Liver (tissue), 9 donors: ENCODE data around the gene FOSL2. TPM values are rescaled to one million over a fixed set of nuclear protein-coding genes. Genes with fewer than 3 reads are reported as not detected.
A peak's percentile ranks its signal among the peaks of the same experiment; 100 is the strongest.

ENCODE experiments used
- DNase-seq: peaks from one replicate; pipeline ENCODE4 v3.0.0-alpha.2; 2017; ENCODE audit warnings: low spot score
- H3K27ac ChIP-seq, 2 donors: one replicate each; pipeline ENCODE4 v1.7.0; 2013; ENCODE audit warnings: inconsistent platforms in 2 of 2, low read length in 2 of 2, control low read depth in 1 of 2, low read depth in 1 of 2, mild to moderate bottlenecking in 1 of 2
- H3K27me3 ChIP-seq, 4 donors: one replicate each; pipeline versions ENCODE4 v1.6.1 to v1.7.0; 2013; ENCODE audit warnings: low read length in 3 of 4, inconsistent platforms in 1 of 4, mild to moderate bottlenecking in 1 of 4, moderate library complexity in 1 of 4; ENCODE audit not compliant: control insufficient read depth in 4 of 4, insufficient read depth in 4 of 4
- H3K36me3 ChIP-seq, 4 donors: one replicate each; pipeline versions ENCODE4 v1.6.1 to v1.7.0; 2013; ENCODE audit warnings: low read length in 3 of 4, mild to moderate bottlenecking in 3 of 4, low read depth in 1 of 4, moderate library complexity in 1 of 4; ENCODE audit not compliant: control insufficient read depth in 4 of 4, insufficient read depth in 3 of 4
- H3K4me1 ChIP-seq, 4 donors: one replicate each; pipeline versions ENCODE4 v1.6.1 to v1.7.0; 2013; ENCODE audit warnings: low read length in 3 of 4, mild to moderate bottlenecking in 3 of 4, moderate library complexity in 1 of 4; ENCODE audit not compliant: control insufficient read depth in 4 of 4, insufficient read depth in 4 of 4
- H3K4me3 ChIP-seq, 3 donors: one replicate each; pipeline versions ENCODE4 v1.6.1 to v1.7.0; 2013; ENCODE audit warnings: low read length in 3 of 3, control low read depth in 1 of 3, low read depth in 1 of 3, mild to moderate bottlenecking in 1 of 3
- H3K9ac ChIP-seq, 2 donors: one replicate each; pipeline ENCODE4 v1.7.0; 2013; ENCODE audit warnings: low read length in 2 of 2, mild to moderate bottlenecking in 2 of 2, moderate library complexity in 2 of 2, control low read depth in 1 of 2, low read depth in 1 of 2
- H3K9me3 ChIP-seq, 4 donors: one replicate each; pipeline versions ENCODE4 v1.6.1 to v1.7.0; 2013; ENCODE audit warnings: low read length in 3 of 4; ENCODE audit not compliant: control insufficient read depth in 4 of 4
- ATF3 ChIP-seq: IDR thresholded peaks from 2 replicates; pipeline ENCODE4 v1.6.1; 2016; ENCODE audit warnings: antibody characterized with exemption
- CTCF ChIP-seq: fragments of 150-350 bp; IDR thresholded peaks from 2 replicates; pipeline ENCODE4 v1.5.1; 2017; ENCODE audit warnings: improper control_type of control experiment, low read depth, low read length; ENCODE audit not compliant: missing input control
- EGR1 ChIP-seq, 2 donors: IDR thresholded peaks; 2 replicates each; pipeline ENCODE4 v1.6.1; 2016 to 2018; ENCODE audit warnings: antibody characterized with exemption in 2 of 2, low read depth in 2 of 2
- FOXA1 ChIP-seq: IDR thresholded peaks from 2 replicates; pipeline ENCODE4 v1.6.1; 2016; ENCODE audit warnings: antibody characterized with exemption
- GABPA ChIP-seq, 2 donors: IDR thresholded peaks in 1 of 2; conservative IDR thresholded peaks in 1 of 2; 2 replicates each; pipeline ENCODE4 v1.6.1; 2016; ENCODE audit warnings: antibody characterized with exemption in 2 of 2, mild to moderate bottlenecking in 1 of 2, moderate library complexity in 1 of 2
- HNF4A ChIP-seq, 2 donors: conservative IDR thresholded peaks; 2 replicates each; pipeline ENCODE4 v1.6.1; 2016; ENCODE audit warnings: antibody characterized with exemption in 2 of 2, mild to moderate bottlenecking in 2 of 2
- HNF4G ChIP-seq: IDR thresholded peaks from 2 replicates; pipeline ENCODE4 v1.6.1; 2016; ENCODE audit warnings: antibody characterized with exemption
- JUND ChIP-seq, 2 donors: IDR thresholded peaks; 2 replicates each; pipeline ENCODE4 v1.6.1; 2016; ENCODE audit warnings: antibody characterized with exemption in 2 of 2
- MAX ChIP-seq: IDR thresholded peaks from 2 replicates; pipeline ENCODE4 v1.6.1; 2016; ENCODE audit warnings: antibody characterized with exemption
- NR2F2 ChIP-seq: IDR thresholded peaks from 2 replicates; pipeline ENCODE4 v1.6.1; 2016; ENCODE audit warnings: antibody characterized with exemption
- RAD21 ChIP-seq, 2 donors: IDR thresholded peaks; 2 replicates each; pipeline ENCODE4 v1.6.1; 2016; ENCODE audit warnings: antibody characterized with exemption in 2 of 2, mild to moderate bottlenecking in 2 of 2
- RXRA ChIP-seq, 2 donors: IDR thresholded peaks; 2 replicates each; pipeline ENCODE4 v1.6.1; 2017 to 2018; ENCODE audit warnings: antibody characterized with exemption in 2 of 2, mild to moderate bottlenecking in 1 of 2
- SP1 ChIP-seq: IDR thresholded peaks from 2 replicates; pipeline ENCODE4 v1.6.1; 2018; ENCODE audit warnings: antibody characterized with exemption, mild to moderate bottlenecking
- TAF1 ChIP-seq: conservative IDR thresholded peaks from 2 replicates; pipeline ENCODE4 v1.6.1; 2016; ENCODE audit warnings: antibody characterized with exemption, mild to moderate bottlenecking
- YY1 ChIP-seq: IDR thresholded peaks from 2 replicates; pipeline ENCODE4 v1.6.1; 2016; ENCODE audit warnings: antibody characterized with exemption, mild to moderate bottlenecking
- ZBTB33 ChIP-seq: IDR thresholded peaks from 2 replicates; pipeline ENCODE4 v1.6.1; 2016; ENCODE audit warnings: antibody characterized with exemption
- WGBS: extraction: QIAGEN DNeasy Blood & Tissue Kit; methylation state at CpG from one replicate; pipeline ENCODE4 v1.1.7; 2013; 5-methylcytosine and 5-hydroxymethylcytosine counted together
- polyA plus RNA-seq, 2 donors: library from polyadenylated mRNA; stranded (reverse) in 1 of 2; unstranded in 1 of 2; fragments of 200-250 nt in 1 of 2; fragments of >200 nt in 1 of 2; fragmentation: Nextera tagmentation in 1 of 2; extraction: Ambion mirVana in 1 of 2; gene quantifications; one replicate each; pipeline versions ENCODE4 v1.2.1 to v1.2.3, GENCODE V29; 2013 to 2015
- total RNA-seq, 2 donors: library from RNA; depleted of rRNA; stranded (reverse); fragments of >200 nt; gene quantifications; one replicate each; pipeline ENCODE4 v1.2.3, GENCODE V29; 2014
- donor health status: healthy.
- donor health status: healthy.
- donor health status: healthy.
- donor health status: healthy.
- donor health status: healthy.

FOSL2 gene
- total and polyA plus RNA-seq, 4 donors, result 1.9 to 10.7 (median 2.6) TPM

GRCh38 chr2:28397043-28397381 is 4.4 kb downstream of the FOSL2 start:
- TF ChIP-seq FOXA1 (no peak), EGR1 (IDR thresholded peaks at IDR 0.05; ENCODE audit: low read depth in 2 of 2) (no peak), JUND (IDR thresholded peaks at IDR 0.05) (no peak), GABPA (IDR thresholded peaks at IDR 0.05 in 1 of 2, conservative IDR thresholded peaks at IDR 0.05 in 1 of 2) (no peak), TAF1 (no peak)
- Histone ChIP-seq H3K9ac (peak overlapping the region; percentile 58 to 71), H3K4me3 (peak overlapping the region in 2 of 3 donors; percentile 93 to 99), H3K36me3 (peaks cover 0 to 12% (median 1%) of the 10 kb centered on the region in 4 donors), H3K27ac (peak overlapping the region; percentile 93 to 99), H3K27me3 (no peaks in the 10 kb centered on the region), H3K4me1 (peaks cover 2 to 16% (median 14%) of the 10 kb centered on the region in 4 donors), H3K9me3 (no peaks in the 10 kb centered on the region)
- DNase-seq, result no peak
- 38% methylated on average over 2 of the region's 2 CpGs for WGBS

GRCh38 chr2:28398101-28398834 is 5.6 kb downstream of the FOSL2 start:
- peaks cover 0 to 24% (median 3%) of the 10 kb centered on the region in 4 donors for H3K36me3 ChIP-seq

GRCh38 chr2:28399289-28399688 is 6.6 kb downstream of the FOSL2 start:
- Histone ChIP-seq H3K9me3 (no peaks in the 10 kb centered on the region), H3K4me1 (peaks cover 2 to 16% (median 14%) of the 10 kb centered on the region in 4 donors)
- 91% methylated on average over 11 of the region's 11 CpGs for WGBS
- TF ChIP-seq TAF1 (no peak), MAX (no peak), HNF4G (no peak), JUND (IDR thresholded peaks at IDR 0.05) (no peak), RXRA (IDR thresholded peaks at IDR 0.05) (no peak), GABPA (IDR thresholded peaks at IDR 0.05 in 1 of 2, conservative IDR thresholded peaks at IDR 0.05 in 1 of 2) (no peak), RAD21 (IDR thresholded peaks at IDR 0.05) (no peak), ZBTB33 (no peak), EGR1 (IDR thresholded peaks at IDR 0.05; ENCODE audit: low read depth in 2 of 2) (no peak), NR2F2 (no peak), SP1 (no peak), HNF4A (conservative IDR thresholded peaks at IDR 0.05) (no peak), ATF3 (no peak), YY1 (no peak)

More at GRCh38 chr2:28398101-28398834, 5.6 kb downstream of the FOSL2 start:
- TF ChIP-seq FOXA1, result no peak
- no peak for TF ChIP-seq RAD21 (IDR thresholded peaks at IDR 0.05)
- TF ChIP-seq CTCF, result no peak
- TF ChIP-seq HNF4A (conservative IDR thresholded peaks at IDR 0.05), result no peak
- Histone ChIP-seq H3K27me3 (no peaks in the 10 kb centered on the region), H3K4me3 (no peak overlapping the region), H3K27ac (peak overlapping the region in 1 of 2 donors; percentile 53), H3K4me1 (peaks cover 2 to 16% (median 14%) of the 10 kb centered on the region in 4 donors), H3K9ac (no peak overlapping the region), H3K9me3 (no peaks in the 10 kb centered on the region)
- no peak for DNase-seq
- WGBS, result 87% methylated on average over 13 of the region's 13 CpGs

More at GRCh38 chr2:28399289-28399688, 6.6 kb downstream of the FOSL2 start:
- no peak overlapping the region for H3K9ac ChIP-seq
- no peak overlapping the region for H3K4me3 ChIP-seq
- no peak for DNase-seq
- H3K27me3 ChIP-seq, result no peaks in the 10 kb centered on the region
- peaks cover 0 to 35% (median 13%) of the 10 kb centered on the region in 4 donors for H3K36me3 ChIP-seq
- H3K27ac ChIP-seq, result no peak overlapping the region
